Karpas-422 (cell line): ENCODE measurements around the gene SNED1. TPM values are rescaled to one million over a fixed set of nuclear protein-coding genes. Genes with fewer than 3 reads are reported as not detected.

Experiments
- DNase-seq: peaks from one replicate; pipeline ENCODE4 v3.0.0-alpha.2; 2015
- H2AFZ ChIP-seq: fragments of 200-600 bp; sonication (generic); 2 replicates; pipeline ENCODE4 v1.6.1; 2014; ENCODE audit warnings: antibody characterized with exemption, low read length, mixed read lengths
- H3K27ac ChIP-seq: fragments of 200-600 bp; sonication (generic); 2 replicates; pipeline ENCODE4 v1.5.1; 2014; ENCODE audit warnings: mild to moderate bottlenecking, low read length, moderate library complexity
- H3K27me3 ChIP-seq: fragments of 200-600 bp; sonication (generic); 2 replicates; pipeline ENCODE4 v1.6.1; 2014; ENCODE audit warnings: low read length, mixed read lengths
- H3K36me3 ChIP-seq: fragments of 200-600 bp; sonication (generic); 2 replicates; pipeline ENCODE4 v1.6.1; 2014; ENCODE audit warnings: low read length, mixed read lengths; ENCODE audit not compliant: insufficient read depth
- H3K4me1 ChIP-seq: fragments of 200-600 bp; sonication (generic); 2 replicates; pipeline ENCODE4 v1.6.1; 2014; ENCODE audit warnings: mild to moderate bottlenecking, low read length, mixed read lengths
- H3K4me2 ChIP-seq: fragments of 200-600 bp; sonication (generic); 2 replicates; pipeline ENCODE4 v1.6.1; 2014; ENCODE audit warnings: low read length, low read depth, mild to moderate bottlenecking; ENCODE audit not compliant: poor library complexity, severe bottlenecking
- H3K4me3 ChIP-seq: fragments of 200-600 bp; sonication (generic); 2 replicates; pipeline ENCODE4 v1.5.1; 2014; ENCODE audit warnings: mild to moderate bottlenecking, antibody characterized with exemption, low read length, mixed read lengths
- H3K79me2 ChIP-seq: fragments of 200-600 bp; sonication (generic); 2 replicates; pipeline ENCODE4 v1.6.1; 2014; ENCODE audit warnings: mild to moderate bottlenecking, low read length, mixed read lengths
- H3K9ac ChIP-seq: fragments of 200-600 bp; sonication (generic); 2 replicates; pipeline ENCODE4 v1.6.0; 2014; ENCODE audit warnings: low read length
- H3K9me2 ChIP-seq: fragments of 200-600 bp; sonication (generic), shearing (Covaris generic); replicated peaks from 2 replicates; pipeline ENCODE4 v1.6.0; 2014; ENCODE audit warnings: mild to moderate bottlenecking, low read length, moderate library complexity; ENCODE audit not compliant: insufficient read depth
- H3K9me3 ChIP-seq: fragments of 300-700, 200-600 bp; sonication (generic); 2 replicates; pipeline ENCODE4 v1.6.1; 2014; ENCODE audit warnings: low read length, mixed read lengths
- H4K20me1 ChIP-seq: fragments of 200-600 bp; sonication (generic); 2 replicates; pipeline ENCODE4 v1.6.1; 2014; ENCODE audit warnings: mild to moderate bottlenecking, antibody characterized with exemption, low read length, low read depth; ENCODE audit not compliant: insufficient read depth
- total RNA-seq: library from RNA; depleted of rRNA; stranded (reverse); fragments of >200 nt; shearing (Covaris generic); gene quantifications from 2 replicates; pipeline ENCODE4 v1.2.3, GENCODE V29; 2014; ENCODE audit warnings: low replicate concordance; rRNA removed

The SNED1 gene
- 1.9 and 25.3 TPM in 2 replicates for total RNA-seq

- Histone ChIP-seq H3K9me3 (no peaks in the 10 kb centered on the region; the same call in 1 of the 2 replicates), H3K36me3 (no peaks in the 10 kb centered on the region), H2AFZ (no peak within 1 kb of the TSS), H3K27ac (no peak within 1 kb of the TSS), H3K4me2 (no peak within 1 kb of the TSS), H3K9me2 (no peaks in the 10 kb centered on the region), H3K27me3 (no peaks in the 10 kb centered on the region), H3K4me3 (no peak within 1 kb of the TSS), H3K79me2 (no peaks in the 10 kb centered on the region), H3K4me1 (no peaks in the 10 kb centered on the region), H4K20me1 (no peaks in the 10 kb centered on the region), H3K9ac (no peak within 1 kb of the TSS)
- DNase-seq: no peak
These were observed at the start of gene SNED1 for GRCh38 chr2:240997856-240998705. TSS of gene SNED1 (plus strand) at chr2:240998618. CDS start at chr2:240998838, 220 bp downstream.

- H3K79me2 ChIP-seq: no peaks in the 10 kb centered on the region
- H3K9me3 ChIP-seq: no peaks in the 10 kb centered on the region
- H3K36me3 ChIP-seq: no peaks in the 10 kb centered on the region
- DNase-seq: no peak
- H3K4me3 ChIP-seq: no peak overlapping the region
- H4K20me1 ChIP-seq: 0 out of 2 replicates have a peak, but pooled peaks cover 7% of the 10 kb centered on the region
- no peak overlapping the region for H3K27ac ChIP-seq
- H3K9ac ChIP-seq: no peak overlapping the region
- no peaks in the 10 kb centered on the region for H3K4me1 ChIP-seq
- no peaks in the 10 kb centered on the region for H3K27me3 ChIP-seq
- H3K4me2 ChIP-seq: no peak overlapping the region
- H3K9me2 ChIP-seq: no peaks in the 10 kb centered on the region
- no peak overlapping the region for H2AFZ ChIP-seq
These were observed 49.3 kb upstream of the SNED1 start for GRCh38 chr2:240948905-240949790.

- H3K79me2 ChIP-seq: no peaks in the 10 kb centered on the region
- H3K27ac ChIP-seq: no peak overlapping the region
- H3K27me3 ChIP-seq: no peaks in the 10 kb centered on the region
- no peaks in the 10 kb centered on the region for H3K36me3 ChIP-seq
- H3K9ac ChIP-seq: no peak overlapping the region
- no peak overlapping the region for H2AFZ ChIP-seq
- no peaks in the 10 kb centered on the region for H3K4me1 ChIP-seq
- 0 out of 2 replicates have a peak, but pooled peaks cover 7% of the 10 kb centered on the region for H4K20me1 ChIP-seq
- no peaks in the 10 kb centered on the region for H3K9me3 ChIP-seq
- DNase-seq: no peak
- no peaks in the 10 kb centered on the region for H3K9me2 ChIP-seq
- no peak overlapping the region for H3K4me3 ChIP-seq
- H3K4me2 ChIP-seq: no peak overlapping the region
These were observed 48.4 kb upstream of the SNED1 start for GRCh38 chr2:240949791-240950705.

GRCh38 chr2:240951045-240951594, 47.3 kb upstream of the SNED1 start:
- no peak for DNase-seq
- Histone ChIP-seq H3K9me2 (no peaks in the 10 kb centered on the region), H2AFZ (no peak overlapping the region), H4K20me1 (0 out of 2 replicates have a peak, but pooled peaks cover 7% of the 10 kb centered on the region), H3K4me2 (no peak overlapping the region), H3K9ac (no peak overlapping the region), H3K79me2 (no peaks in the 10 kb centered on the region), H3K27ac (no peak overlapping the region), H3K4me3 (no peak overlapping the region), H3K27me3 (no peaks in the 10 kb centered on the region), H3K9me3 (no peaks in the 10 kb centered on the region), H3K4me1 (no peaks in the 10 kb centered on the region), H3K36me3 (no peaks in the 10 kb centered on the region)

- no peaks in the 10 kb centered on the region for H3K36me3 ChIP-seq
- no peaks in the 10 kb centered on the region for H3K27me3 ChIP-seq
- no peak overlapping the region for H3K4me2 ChIP-seq
- no peaks in the 10 kb centered on the region for H3K79me2 ChIP-seq
- no peak overlapping the region for H3K27ac ChIP-seq
- H3K9me3 ChIP-seq: no peaks in the 10 kb centered on the region
- no peaks in the 10 kb centered on the region for H3K9me2 ChIP-seq
- H3K4me1 ChIP-seq: no peaks in the 10 kb centered on the region
- H4K20me1 ChIP-seq: no peaks in the 10 kb centered on the region
- H2AFZ ChIP-seq: no peak overlapping the region
- no peak overlapping the region for H3K9ac ChIP-seq
- H3K4me3 ChIP-seq: no peak overlapping the region
- DNase-seq: no peak
These were observed 45.7 kb upstream of the SNED1 start for GRCh38 chr2:240952496-240953246.

GRCh38 chr2:240953426-240954410, 44.7 kb upstream of the SNED1 start:
- no peak overlapping the region for H3K4me2 ChIP-seq
- H3K27me3 ChIP-seq: no peaks in the 10 kb centered on the region
- H3K36me3 ChIP-seq: no peaks in the 10 kb centered on the region
- no peak overlapping the region for H3K9ac ChIP-seq
- H3K4me1 ChIP-seq: no peaks in the 10 kb centered on the region
- H4K20me1 ChIP-seq: no peaks in the 10 kb centered on the region
- no peaks in the 10 kb centered on the region for H3K9me2 ChIP-seq
- no peak overlapping the region for H3K4me3 ChIP-seq
- no peaks in the 10 kb centered on the region for H3K79me2 ChIP-seq
- no peak overlapping the region for H3K27ac ChIP-seq
- H3K9me3 ChIP-seq: no peaks in the 10 kb centered on the region
- H2AFZ ChIP-seq: no peak overlapping the region
- DNase-seq: no peak
